Caco-2 (cell line): ENCODE results near the gene CCT5. TPM values are rescaled to one million over a fixed set of nuclear protein-coding genes. Genes with fewer than 3 reads are reported as not detected.

Experiments
- BruUV-seq: library from RNA; stranded (reverse); fragments of 400-500 nt; replicated peaks from 2 replicates; lab custom pipeline; 2021; lab: Mats Ljungman, UMichigan
- CTCF ChIA-PET: fragments of 300-600 bp; sonication (Branson Sonifier 250); formaldehyde crosslinking; loops from one replicate; lab custom pipeline; 2022; ENCODE audit warnings: antibody characterized with exemption; lab: Charles Lee
- POLR2A ChIA-PET: fragments of 300-600 bp; sonication (Branson Sonifier 250); formaldehyde crosslinking; loops from one replicate; lab custom pipeline; 2022; ENCODE audit warnings: antibody characterized with exemption; lab: Charles Lee
- DNase-seq, 2 experiments: peaks; one replicate each; pipeline versions ENCODE4 v3.0.0 to v3.0.0-alpha.2; 2020 to 2022
- H3K27me3 ChIP-seq: replicated peaks from 2 replicates; pipeline ENCODE4 v1.6.0; 2011; ENCODE audit warnings: low read length; ENCODE audit not compliant: control insufficient read depth, insufficient read depth
- H3K36me3 ChIP-seq: 2 replicates; pipeline ENCODE4 v1.5.1; 2011; ENCODE audit warnings: low read length; ENCODE audit not compliant: control insufficient read depth, insufficient read depth
- H3K4me1 ChIP-seq: fragments of 250-450 bp; sonication (Bioruptor Pico); 2 replicates; pipeline ENCODE4 v1.5.1; 2020; ENCODE audit warnings: mild to moderate bottlenecking
- H3K4me3 ChIP-seq: 2 replicates; pipeline ENCODE4 v1.5.1; 2011; ENCODE audit warnings: low read depth, mild to moderate bottlenecking, control low read depth, low read length
- H3K9me3 ChIP-seq: fragments of 250-450 bp; sonication (Bioruptor Pico); 2 replicates; pipeline ENCODE4 v1.5.1; 2020; ENCODE audit warnings: mild to moderate bottlenecking, moderate library complexity
- H3K27ac Mint-ChIP-seq: one replicate; pipeline ENCODE4 v1.8.0; 2022; ENCODE audit warnings: mixed read lengths; ENCODE audit not compliant: unreplicated experiment
- H3K27me3 Mint-ChIP-seq: one replicate; pipeline ENCODE4 v1.8.0; 2022; ENCODE audit warnings: mixed read lengths; ENCODE audit not compliant: insufficient read depth, unreplicated experiment
- H3K36me3 Mint-ChIP-seq: one replicate; pipeline ENCODE4 v1.8.0; 2022; ENCODE audit warnings: mild to moderate bottlenecking, mixed read lengths; ENCODE audit not compliant: insufficient read depth, unreplicated experiment
- H3K4me1 Mint-ChIP-seq: one replicate; pipeline ENCODE4 v1.8.0; 2022; ENCODE audit warnings: low read depth, mixed read lengths; ENCODE audit not compliant: unreplicated experiment
- H3K4me3 Mint-ChIP-seq: one replicate; pipeline ENCODE4 v1.8.0; 2022; ENCODE audit warnings: mild to moderate bottlenecking, moderate library complexity, mixed read lengths; ENCODE audit not compliant: unreplicated experiment
- H3K9me3 Mint-ChIP-seq: one replicate; pipeline ENCODE4 v1.8.0; 2022; ENCODE audit warnings: mixed read lengths; ENCODE audit not compliant: unreplicated experiment
- intact Hi-C: fragments of 100-400 bp; cut with micrococcal nuclease; formaldehyde crosslinking; loops from one replicate; pipeline ENCODE4 v1.10.0; 2022; ENCODE audit not compliant: unreplicated experiment
- total RNA-seq: library from RNA; stranded (reverse); gene quantifications from 2 replicates; pipeline ENCODE4 v1.2.3, GENCODE V29; 2022
- TF ChIP-seq, protein P1 (sequence below), 2 experiments: fragments of 200-600 bp in 1 of 2; IDR thresholded peaks; 1 replicate in 1 of 2; 2 replicates in 1 of 2; pipeline versions ENCODE4 v1.5.1 to v1.8.0; 2011 to 2022; ENCODE audit warnings: antibody characterized with exemption in 1 of 2, control low read depth in 1 of 2, inconsistent platforms in 1 of 2, low read depth in 1 of 2, low read length in 1 of 2, mild to moderate bottlenecking in 1 of 2, moderate library complexity in 1 of 2; ENCODE audit not compliant: insufficient read depth in 1 of 2, severe bottlenecking in 1 of 2, unreplicated experiment in 1 of 2

CCT5 gene
- total RNA-seq, 1 experiment from 2014 or later: 462 TPM

DNA sequence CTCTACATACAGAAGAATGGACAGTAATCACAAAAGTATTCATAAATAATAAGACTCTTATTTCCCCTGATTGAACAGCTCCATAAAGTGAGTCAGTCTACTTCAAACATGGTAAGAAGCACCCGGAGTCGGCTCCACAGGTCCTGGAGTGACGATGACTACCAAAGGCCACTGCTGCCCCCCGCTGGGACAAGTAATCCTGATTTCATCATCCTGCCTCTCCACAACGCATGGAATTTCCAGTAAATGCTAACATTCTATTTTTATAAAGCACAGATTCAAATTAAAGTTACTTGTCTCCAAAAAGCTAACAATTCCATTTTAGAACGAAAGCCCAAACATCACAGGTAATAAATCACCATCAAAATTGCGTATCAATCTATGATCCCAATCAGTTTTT, 16.6 kb upstream of the CCT5 start:
- DNase-seq: peak; percentile 67 to 71
- no TSS peak for BruUV-seq
- Mint-ChIP-seq H3K27ac (no peak overlapping the region), H3K9me3 (no peaks in the 10 kb centered on the region), H3K27me3 (no peaks in the 10 kb centered on the region), H3K4me1 (no peaks in the 10 kb centered on the region), H3K4me3 (no peak overlapping the region), H3K36me3 (peaks cover 5% of the 10 kb centered on the region)
- H3K36me3 ChIP-seq: no peaks in the 10 kb centered on the region; the same call in 1 of the 2 replicates
- H3K4me3 ChIP-seq: no peak overlapping the region
- no peaks in the 10 kb centered on the region for H3K27me3 ChIP-seq
- ChIA-PET CTCF (interaction anchor here (0.6 to 1.1 kb wide), 7 partner anchors 11 to 459 kb away, joined by 3 to 5 read pairs (median 3); no protein-coding TSS in a partner anchor), POLR2A (no interaction called here)
- H3K4me1 ChIP-seq: no peaks in the 10 kb centered on the region
- no peaks in the 10 kb centered on the region for H3K9me3 ChIP-seq
- TF ChIP-seq, protein P1, sequence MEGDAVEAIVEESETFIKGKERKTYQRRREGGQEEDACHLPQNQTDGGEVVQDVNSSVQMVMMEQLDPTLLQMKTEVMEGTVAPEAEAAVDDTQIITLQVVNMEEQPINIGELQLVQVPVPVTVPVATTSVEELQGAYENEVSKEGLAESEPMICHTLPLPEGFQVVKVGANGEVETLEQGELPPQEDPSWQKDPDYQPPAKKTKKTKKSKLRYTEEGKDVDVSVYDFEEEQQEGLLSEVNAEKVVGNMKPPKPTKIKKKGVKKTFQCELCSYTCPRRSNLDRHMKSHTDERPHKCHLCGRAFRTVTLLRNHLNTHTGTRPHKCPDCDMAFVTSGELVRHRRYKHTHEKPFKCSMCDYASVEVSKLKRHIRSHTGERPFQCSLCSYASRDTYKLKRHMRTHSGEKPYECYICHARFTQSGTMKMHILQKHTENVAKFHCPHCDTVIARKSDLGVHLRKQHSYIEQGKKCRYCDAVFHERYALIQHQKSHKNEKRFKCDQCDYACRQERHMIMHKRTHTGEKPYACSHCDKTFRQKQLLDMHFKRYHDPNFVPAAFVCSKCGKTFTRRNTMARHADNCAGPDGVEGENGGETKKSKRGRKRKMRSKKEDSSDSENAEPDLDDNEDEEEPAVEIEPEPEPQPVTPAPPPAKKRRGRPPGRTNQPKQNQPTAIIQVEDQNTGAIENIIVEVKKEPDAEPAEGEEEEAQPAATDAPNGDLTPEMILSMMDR (IDR thresholded peaks at IDR 0.05; ENCODE audit: insufficient read depth in 1 of 2, low read depth in 1 of 2, low read length in 1 of 2, severe bottlenecking in 1 of 2, unreplicated experiment in 1 of 2): peak; percentile 27 to 46
- intact Hi-C loops: loop anchor here (1.0 to 5.0 kb wide), 5 partner anchors 76 to 459 kb away; no protein-coding TSS in a partner anchor

DNA sequence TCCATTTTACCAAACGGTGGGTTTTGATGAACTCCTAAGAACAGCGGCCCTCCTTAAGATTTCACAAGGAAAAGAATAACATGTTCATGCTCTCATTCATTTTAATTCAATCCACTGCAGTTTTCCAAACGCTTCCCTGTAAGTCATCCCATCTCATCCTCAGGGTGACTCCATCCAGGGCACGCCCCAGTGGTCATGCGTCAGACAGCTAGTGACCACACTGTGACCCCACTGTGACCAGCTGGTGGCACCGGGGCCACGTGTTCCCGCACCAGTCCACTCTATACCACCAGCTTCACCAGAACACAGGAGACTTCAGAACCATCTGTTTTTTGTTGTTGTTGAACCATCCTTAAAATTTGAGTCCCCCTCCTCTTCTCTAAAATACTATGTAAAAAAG, 14.7 kb upstream of the CCT5 start:
- H3K4me3 ChIP-seq: no peak overlapping the region
- Mint-ChIP-seq H3K9me3 (no peaks in the 10 kb centered on the region), H3K27me3 (no peaks in the 10 kb centered on the region), H3K4me3 (no peak overlapping the region), H3K4me1 (no peaks in the 10 kb centered on the region), H3K36me3 (peaks cover 5% of the 10 kb centered on the region), H3K27ac (no peak overlapping the region)
- no TSS peak for BruUV-seq
- ChIA-PET POLR2A (no interaction called here), CTCF (no interaction called here)
- intact Hi-C loops: no loop called here
- H3K27me3 ChIP-seq: no peaks in the 10 kb centered on the region
- H3K36me3 ChIP-seq: no peaks in the 10 kb centered on the region; the same call in 1 of the 2 replicates
- no peaks in the 10 kb centered on the region for H3K9me3 ChIP-seq
- TF ChIP-seq, protein P1 (IDR thresholded peaks at IDR 0.05; ENCODE audit: insufficient read depth in 1 of 2, low read depth in 1 of 2, low read length in 1 of 2, severe bottlenecking in 1 of 2, unreplicated experiment in 1 of 2): no peak
- no peaks in the 10 kb centered on the region for H3K4me1 ChIP-seq
- DNase-seq: no peak

DNA sequence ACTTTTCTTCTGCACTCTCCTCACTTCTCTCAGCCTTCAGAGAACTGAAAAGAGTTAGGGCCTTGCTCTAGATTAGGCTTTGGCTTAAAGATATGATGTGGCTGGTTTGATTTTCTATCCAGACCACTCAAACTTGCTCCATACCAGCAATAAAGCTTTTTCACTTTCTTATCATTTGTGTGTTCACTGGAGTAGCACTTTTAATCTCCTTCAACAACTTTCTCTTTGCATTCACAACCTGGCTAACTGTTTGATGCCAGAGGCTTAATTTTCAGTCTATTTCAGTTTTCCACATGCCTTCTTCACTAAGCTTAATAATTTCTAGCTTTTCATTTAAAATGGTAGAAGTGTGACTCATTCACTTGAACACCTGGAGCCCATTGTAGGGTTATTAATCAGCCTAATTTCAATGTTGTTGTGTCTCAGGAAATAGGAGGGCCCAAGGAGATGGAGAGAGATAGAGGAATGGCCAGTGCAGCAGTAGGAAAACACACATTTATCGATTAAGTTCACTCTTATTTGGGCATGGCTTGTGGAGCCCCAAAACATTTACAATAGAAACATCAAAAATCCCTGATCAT, 6.3 kb upstream of the CCT5 start:
- H3K4me1 ChIP-seq: peaks cover 21% of the 10 kb centered on the region
- H3K9me3 Mint-ChIP-seq: no peaks in the 10 kb centered on the region
- TF ChIP-seq, protein P1 (IDR thresholded peaks at IDR 0.05; ENCODE audit: insufficient read depth in 1 of 2, low read depth in 1 of 2, low read length in 1 of 2, severe bottlenecking in 1 of 2, unreplicated experiment in 1 of 2): no peak
- H3K36me3 Mint-ChIP-seq: peaks cover 9% of the 10 kb centered on the region
- no peaks in the 10 kb centered on the region for H3K27me3 ChIP-seq
- H3K4me1 Mint-ChIP-seq: peaks cover 20% of the 10 kb centered on the region
- intact Hi-C loops: no loop called here
- H3K9me3 ChIP-seq: no peaks in the 10 kb centered on the region
- no peak for DNase-seq
- peak overlapping the region; percentile 62 for H3K27ac Mint-ChIP-seq
- CTCF ChIA-PET: no interaction called here
- peak overlapping the region; percentile 27 for H3K4me3 Mint-ChIP-seq
- no TSS peak for BruUV-seq
- H3K4me3 ChIP-seq: no peak overlapping the region
- no peaks in the 10 kb centered on the region; the same call in 1 of the 2 replicates for H3K36me3 ChIP-seq
- POLR2A ChIA-PET: no interaction called here
- H3K27me3 Mint-ChIP-seq: no peaks in the 10 kb centered on the region
